Neural cell (in vitro differentiated cells): ENCODE data around the gene IFI35.

ENCODE experiments used
- EP300 ChIP-seq: fragments of 450-650 bp; conservative IDR thresholded peaks from 2 replicates; pipeline ENCODE4 v1.6.1; 2014; ENCODE audit warnings: antibody characterized with exemption, mild to moderate bottlenecking, moderate library complexity; ENCODE audit not compliant: poor library complexity, severe bottlenecking
- EZH2 ChIP-seq: fragments of 200-600, 300-800 bp; shearing (Covaris generic), sonication (generic); IDR thresholded peaks from 2 replicates; pipeline ENCODE4 v1.6.1; 2014; ENCODE audit warnings: antibody characterized with exemption, low read length, borderline replicate concordance, mild to moderate bottlenecking; ENCODE audit not compliant: insufficient read depth, poor library complexity, severe bottlenecking
- MXI1 ChIP-seq: fragments of 450-650 bp; conservative IDR thresholded peaks from 2 replicates; pipeline ENCODE4 v1.6.1; 2014; ENCODE audit warnings: antibody characterized with exemption, mild to moderate bottlenecking; ENCODE audit not compliant: poor library complexity, severe bottlenecking
- POLR2AphosphoS5 ChIP-seq: IDR thresholded peaks from 2 replicates; pipeline ENCODE4 v1.6.1; 2012
- SMC3 ChIP-seq: fragments of 450-650 bp; conservative IDR thresholded peaks from 2 replicates; pipeline ENCODE4 v1.6.1; 2014; ENCODE audit warnings: antibody characterized with exemption, mild to moderate bottlenecking, moderate library complexity; ENCODE audit not compliant: poor library complexity
- TF ChIP-seq, protein P1 (sequence below): fragments of 450-650 bp; IDR thresholded peaks from 2 replicates; pipeline ENCODE4 v1.5.1; 2014; ENCODE audit warnings: antibody characterized with exemption, mild to moderate bottlenecking, moderate library complexity; ENCODE audit not compliant: poor library complexity, severe bottlenecking
- TF ChIP-seq, protein P2 (sequence below): IDR thresholded peaks from 2 replicates; pipeline ENCODE4 v1.6.1; 2012; ENCODE audit warnings: borderline replicate concordance

GRCh38 chr17:42982266-42982665 is 24.3 kb upstream of the IFI35 start:
- TF ChIP-seq, protein P1, sequence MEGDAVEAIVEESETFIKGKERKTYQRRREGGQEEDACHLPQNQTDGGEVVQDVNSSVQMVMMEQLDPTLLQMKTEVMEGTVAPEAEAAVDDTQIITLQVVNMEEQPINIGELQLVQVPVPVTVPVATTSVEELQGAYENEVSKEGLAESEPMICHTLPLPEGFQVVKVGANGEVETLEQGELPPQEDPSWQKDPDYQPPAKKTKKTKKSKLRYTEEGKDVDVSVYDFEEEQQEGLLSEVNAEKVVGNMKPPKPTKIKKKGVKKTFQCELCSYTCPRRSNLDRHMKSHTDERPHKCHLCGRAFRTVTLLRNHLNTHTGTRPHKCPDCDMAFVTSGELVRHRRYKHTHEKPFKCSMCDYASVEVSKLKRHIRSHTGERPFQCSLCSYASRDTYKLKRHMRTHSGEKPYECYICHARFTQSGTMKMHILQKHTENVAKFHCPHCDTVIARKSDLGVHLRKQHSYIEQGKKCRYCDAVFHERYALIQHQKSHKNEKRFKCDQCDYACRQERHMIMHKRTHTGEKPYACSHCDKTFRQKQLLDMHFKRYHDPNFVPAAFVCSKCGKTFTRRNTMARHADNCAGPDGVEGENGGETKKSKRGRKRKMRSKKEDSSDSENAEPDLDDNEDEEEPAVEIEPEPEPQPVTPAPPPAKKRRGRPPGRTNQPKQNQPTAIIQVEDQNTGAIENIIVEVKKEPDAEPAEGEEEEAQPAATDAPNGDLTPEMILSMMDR = no peak
- TF ChIP-seq SMC3 (no peak), EP300 (no peak), EZH2 (no peak), MXI1 (no peak), POLR2AphosphoS5 (no peak)
- TF ChIP-seq, protein P2, sequence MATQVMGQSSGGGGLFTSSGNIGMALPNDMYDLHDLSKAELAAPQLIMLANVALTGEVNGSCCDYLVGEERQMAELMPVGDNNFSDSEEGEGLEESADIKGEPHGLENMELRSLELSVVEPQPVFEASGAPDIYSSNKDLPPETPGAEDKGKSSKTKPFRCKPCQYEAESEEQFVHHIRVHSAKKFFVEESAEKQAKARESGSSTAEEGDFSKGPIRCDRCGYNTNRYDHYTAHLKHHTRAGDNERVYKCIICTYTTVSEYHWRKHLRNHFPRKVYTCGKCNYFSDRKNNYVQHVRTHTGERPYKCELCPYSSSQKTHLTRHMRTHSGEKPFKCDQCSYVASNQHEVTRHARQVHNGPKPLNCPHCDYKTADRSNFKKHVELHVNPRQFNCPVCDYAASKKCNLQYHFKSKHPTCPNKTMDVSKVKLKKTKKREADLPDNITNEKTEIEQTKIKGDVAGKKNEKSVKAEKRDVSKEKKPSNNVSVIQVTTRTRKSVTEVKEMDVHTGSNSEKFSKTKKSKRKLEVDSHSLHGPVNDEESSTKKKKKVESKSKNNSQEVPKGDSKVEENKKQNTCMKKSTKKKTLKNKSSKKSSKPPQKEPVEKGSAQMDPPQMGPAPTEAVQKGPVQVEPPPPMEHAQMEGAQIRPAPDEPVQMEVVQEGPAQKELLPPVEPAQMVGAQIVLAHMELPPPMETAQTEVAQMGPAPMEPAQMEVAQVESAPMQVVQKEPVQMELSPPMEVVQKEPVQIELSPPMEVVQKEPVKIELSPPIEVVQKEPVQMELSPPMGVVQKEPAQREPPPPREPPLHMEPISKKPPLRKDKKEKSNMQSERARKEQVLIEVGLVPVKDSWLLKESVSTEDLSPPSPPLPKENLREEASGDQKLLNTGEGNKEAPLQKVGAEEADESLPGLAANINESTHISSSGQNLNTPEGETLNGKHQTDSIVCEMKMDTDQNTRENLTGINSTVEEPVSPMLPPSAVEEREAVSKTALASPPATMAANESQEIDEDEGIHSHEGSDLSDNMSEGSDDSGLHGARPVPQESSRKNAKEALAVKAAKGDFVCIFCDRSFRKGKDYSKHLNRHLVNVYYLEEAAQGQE = no peak
